CD14-positive monocyte (primary cell): ENCODE results near the gene CEACAM16. TPM values are rescaled to one million over a fixed set of nuclear protein-coding genes. Genes with fewer than 3 reads are reported as not detected.

ENCODE experiments used
- DNase-seq, 3 donors: peaks; one replicate each; pipeline ENCODE4 v3.0.0-alpha.2; 2011 to 2022
- H2AFZ ChIP-seq: 2 replicates; pipeline ENCODE4 v1.6.0; 2012; ENCODE audit warnings: mild to moderate bottlenecking, low read depth, low read length, inconsistent platforms; ENCODE audit not compliant: insufficient read depth, poor library complexity, severe bottlenecking
- H3K27ac ChIP-seq, 2 donors: 1 replicate in 1 of 2; 2 replicates in 1 of 2; pipeline ENCODE4 v1.5.1; 2012 to 2013; ENCODE audit warnings: low read length in 2 of 2, control low read depth in 1 of 2, inconsistent platforms in 1 of 2, low read depth in 1 of 2, mild to moderate bottlenecking in 1 of 2
- H3K27me3 ChIP-seq, 2 donors: one replicate each; pipeline versions ENCODE4 v1.6.0 to v1.6.1; 2011 to 2013; ENCODE audit warnings: low read length in 2 of 2; ENCODE audit not compliant: control insufficient read depth in 2 of 2, insufficient read depth in 2 of 2
- H3K36me3 ChIP-seq, 2 donors: replicated peaks in 1 of 2; 1 replicate in 1 of 2; 2 replicates in 1 of 2; pipeline versions ENCODE4 v1.5.1 to v1.6.1; 2012 to 2013; ENCODE audit warnings: low read length in 2 of 2, control low read depth in 1 of 2, inconsistent platforms in 1 of 2, mild to moderate bottlenecking in 1 of 2; ENCODE audit not compliant: insufficient read depth in 2 of 2, control insufficient read depth in 1 of 2
- H3K4me1 ChIP-seq, 2 donors: 1 replicate in 1 of 2; 2 replicates in 1 of 2; pipeline versions ENCODE4 v1.5.1 to v1.6.1; 2012 to 2013; ENCODE audit warnings: low read length in 2 of 2, control low read depth in 1 of 2, inconsistent platforms in 1 of 2, mild to moderate bottlenecking in 1 of 2, moderate library complexity in 1 of 2; ENCODE audit not compliant: insufficient read depth in 2 of 2, control insufficient read depth in 1 of 2
- H3K4me2 ChIP-seq: replicated peaks from 2 replicates; pipeline ENCODE3; 2012; ENCODE audit warnings: low read length, moderate library complexity, mild to moderate bottlenecking; ENCODE audit not compliant: poor library complexity, severe bottlenecking; ENCODE audit errors: extremely low read depth
- H3K4me3 ChIP-seq, 3 experiments: fragments of 200-600 bp in 1 of 3; sonication (generic) in 1 of 3; replicated peaks in 1 of 3; 1 replicate in 2 of 3; 2 replicates in 1 of 3; pipeline ENCODE4 v1.5.1; 2011 to 2013; ENCODE audit warnings: low read length in 3 of 3, mild to moderate bottlenecking in 3 of 3, control low read depth in 2 of 3, low read depth in 2 of 3, inconsistent platforms in 1 of 3, moderate library complexity in 1 of 3
- H3K79me2 ChIP-seq: 2 replicates; pipeline ENCODE4 v1.6.0; 2012; ENCODE audit warnings: mild to moderate bottlenecking, control low read depth, inconsistent platforms, low read length, moderate library complexity; ENCODE audit not compliant: insufficient read depth
- H3K9ac ChIP-seq: 2 replicates; pipeline ENCODE4 v1.6.0; 2017; ENCODE audit warnings: low read length, mild to moderate bottlenecking; ENCODE audit not compliant: insufficient read depth, poor library complexity, severe bottlenecking
- H3K9me3 ChIP-seq, 2 donors: replicated peaks in 1 of 2; 1 replicate in 1 of 2; 2 replicates in 1 of 2; pipeline versions ENCODE4 v1.5.1 to v1.6.1; 2012 to 2013; ENCODE audit warnings: low read length in 2 of 2, control low read depth in 1 of 2; ENCODE audit not compliant: control insufficient read depth in 1 of 2, insufficient read depth in 1 of 2
- H4K20me1 ChIP-seq: 2 replicates; pipeline ENCODE4 v1.6.0; 2012; ENCODE audit warnings: mild to moderate bottlenecking, low read length, control low read depth, moderate library complexity; ENCODE audit not compliant: insufficient read depth
- H3K27ac Mint-ChIP-seq, 7 donors: one replicate each; pipeline ENCODE4 v1.8.0; 2020; ENCODE audit warnings: mild to moderate bottlenecking in 7 of 7, mixed read lengths in 7 of 7, moderate library complexity in 6 of 7, inconsistent platforms in 2 of 7
- H3K27me3 Mint-ChIP-seq, 3 donors: one replicate each; pipeline ENCODE4 v1.8.0; 2021 to 2022; ENCODE audit warnings: low read depth in 3 of 3, mild to moderate bottlenecking in 3 of 3, mixed read lengths in 3 of 3, moderate library complexity in 3 of 3, inconsistent platforms in 1 of 3
- H3K36me3 Mint-ChIP-seq, 2 donors: one replicate each; pipeline ENCODE4 v1.8.0; 2020; ENCODE audit warnings: mixed read lengths in 2 of 2, inconsistent platforms in 1 of 2, mild to moderate bottlenecking in 1 of 2
- H3K4me1 Mint-ChIP-seq: one replicate; pipeline ENCODE4 v1.8.0; 2020; ENCODE audit warnings: mild to moderate bottlenecking, mixed read lengths
- H3K4me3 Mint-ChIP-seq, 2 donors: one replicate each; pipeline ENCODE4 v1.8.0; 2020; ENCODE audit warnings: mild to moderate bottlenecking in 2 of 2, mixed read lengths in 2 of 2, moderate library complexity in 1 of 2
- H3K9me3 Mint-ChIP-seq, 7 donors: one replicate each; pipeline ENCODE4 v1.8.0; 2020 to 2022; ENCODE audit warnings: mixed read lengths in 7 of 7, mild to moderate bottlenecking in 6 of 7, moderate library complexity in 6 of 7, inconsistent platforms in 2 of 7
- WGBS: methylation state at CpG from one replicate; pipeline ENCODE4 v1.1.5; 2013; ENCODE audit warnings: missing lambda C conversion rate; ENCODE audit not compliant: insufficient coverage; 5-methylcytosine and 5-hydroxymethylcytosine counted together
- intact Hi-C, 2 donors: fragments of 100-400 bp; cut with micrococcal nuclease; formaldehyde crosslinking; loops; one replicate each; pipeline versions ENCODE4 v1.15.0 to v1.15.1; 2023
- polyA plus RNA-seq, 3 donors: library from polyadenylated mRNA; depleted of rRNA in 1 of 3; unstranded in 2 of 3; stranded (reverse) in 1 of 3; fragments of 300-500 nt in 2 of 3; fragments of >200 nt in 1 of 3; fragmentation: Illumina TruSeq in 2 of 3; gene quantifications; 1 replicate in 2 of 3; 2 replicates in 1 of 3; pipeline ENCODE4 v1.2.3, GENCODE V29; 2012 to 2021
- TF ChIP-seq, protein P1 (sequence below): fragments of 200-600 bp; IDR thresholded peaks from one replicate; pipeline ENCODE4 v1.8.0; 2022; ENCODE audit warnings: antibody characterized with exemption, mild to moderate bottlenecking

Gene CEACAM16
- polyA plus RNA-seq, 3 donors = not detected

- H3K27me3 ChIP-seq = no peaks in the 10 kb centered on the region
- no peaks in the 10 kb centered on the region for H3K36me3 ChIP-seq
- Mint-ChIP-seq H3K36me3 (no peaks in the 10 kb centered on the region), H3K9me3 (no peaks in the 10 kb centered on the region), H3K4me1 (peaks cover 68% of the 10 kb centered on the region), H3K27ac (peak overlapping the region in 6 of 7 donors; percentile 53 to 88 (median 72)), H3K27me3 (peaks cover 1 to 9% (median 6%) of the 10 kb centered on the region in 3 donors), H3K4me3 (peak overlapping the region in 1 of 2 donors; percentile 76)
- peak overlapping the region; percentile 32 for H2AFZ ChIP-seq
- H3K4me3 ChIP-seq = no peak overlapping the region
- peak; percentile 85 to 89 (median 87) for DNase-seq
- 12% methylated on average over 6 of the region's 7 CpGs for WGBS
- H3K9me3 ChIP-seq = no peaks in the 10 kb centered on the region
- TF ChIP-seq, protein P1, sequence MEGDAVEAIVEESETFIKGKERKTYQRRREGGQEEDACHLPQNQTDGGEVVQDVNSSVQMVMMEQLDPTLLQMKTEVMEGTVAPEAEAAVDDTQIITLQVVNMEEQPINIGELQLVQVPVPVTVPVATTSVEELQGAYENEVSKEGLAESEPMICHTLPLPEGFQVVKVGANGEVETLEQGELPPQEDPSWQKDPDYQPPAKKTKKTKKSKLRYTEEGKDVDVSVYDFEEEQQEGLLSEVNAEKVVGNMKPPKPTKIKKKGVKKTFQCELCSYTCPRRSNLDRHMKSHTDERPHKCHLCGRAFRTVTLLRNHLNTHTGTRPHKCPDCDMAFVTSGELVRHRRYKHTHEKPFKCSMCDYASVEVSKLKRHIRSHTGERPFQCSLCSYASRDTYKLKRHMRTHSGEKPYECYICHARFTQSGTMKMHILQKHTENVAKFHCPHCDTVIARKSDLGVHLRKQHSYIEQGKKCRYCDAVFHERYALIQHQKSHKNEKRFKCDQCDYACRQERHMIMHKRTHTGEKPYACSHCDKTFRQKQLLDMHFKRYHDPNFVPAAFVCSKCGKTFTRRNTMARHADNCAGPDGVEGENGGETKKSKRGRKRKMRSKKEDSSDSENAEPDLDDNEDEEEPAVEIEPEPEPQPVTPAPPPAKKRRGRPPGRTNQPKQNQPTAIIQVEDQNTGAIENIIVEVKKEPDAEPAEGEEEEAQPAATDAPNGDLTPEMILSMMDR = peak; percentile 99
- intact Hi-C loops = loop anchor here (1.0 to 10.0 kb wide), 7 partner anchors 15 to 121 kb away; partner anchors contain the start of gene NECTIN2 (in 1 of the 2)
- no peak overlapping the region for H3K9ac ChIP-seq
- no peaks in the 10 kb centered on the region for H3K79me2 ChIP-seq
- peaks cover 51 to 69% of the 10 kb centered on the region in 2 donors for H3K4me1 ChIP-seq
- no peaks in the 10 kb centered on the region for H4K20me1 ChIP-seq
- H3K27ac ChIP-seq = peak overlapping the region in 1 of 2 donors; percentile 30
- peak overlapping the region; percentile 14 for H3K4me2 ChIP-seq
Measured at GRCh38 chr19:44723952-44724319, 25.0 kb downstream of the CEACAM16 start.

GRCh38 chr19:44725251-44725650 lies 26.3 kb downstream of the CEACAM16 start:
- 44% methylated on average over 5 of the region's 18 CpGs for WGBS
- H3K4me1 Mint-ChIP-seq = peaks cover 65% of the 10 kb centered on the region
- intact Hi-C loops = loop anchor here (2.0 to 10.0 kb wide), 3 partner anchors 14 to 120 kb away; partner anchors contain the start of gene NECTIN2 (in 1 of the 2)

More at GRCh38 chr19:44725251-44725650, 26.3 kb downstream of the CEACAM16 start:
- H3K9me3 Mint-ChIP-seq = no peaks in the 10 kb centered on the region
- no peak overlapping the region for H3K4me3 Mint-ChIP-seq
- Histone ChIP-seq H3K4me2 (no peak overlapping the region), H3K79me2 (no peaks in the 10 kb centered on the region), H2AFZ (no peak overlapping the region), H3K36me3 (no peaks in the 10 kb centered on the region), H3K9me3 (no peaks in the 10 kb centered on the region), H3K9ac (no peak overlapping the region), H3K4me1 (peaks cover 46 to 63% of the 10 kb centered on the region in 2 donors), H3K27me3 (no peaks in the 10 kb centered on the region), H3K4me3 (no peak overlapping the region), H3K27ac (no peak overlapping the region), H4K20me1 (no peaks in the 10 kb centered on the region)
- peak in 1 of 3 donors; percentile 68 for DNase-seq
- TF ChIP-seq, protein P1 = no peak
- H3K27ac Mint-ChIP-seq = peak overlapping the region in 2 of 7 donors; percentile 25 to 36
- H3K36me3 Mint-ChIP-seq = no peaks in the 10 kb centered on the region
- peaks cover 4 to 9% (median 4%) of the 10 kb centered on the region in 3 donors for H3K27me3 Mint-ChIP-seq
